ENCODE measurements around the gene PHC2.

- TF ChIP-seq CTCF (IDR thresholded peaks at IDR 0.05) (no peak), ZFX (IDR thresholded peaks at IDR 0.05; ENCODE audit: borderline replicate concordance) (no peak)
Measured at GRCh38 chr1:33363021-33363420, 67.9 kb downstream of the PHC2 start.

Data from 22Rv1 (cell line).